ENCODE measurements around the gene NKX3-2. TPM values are rescaled to one million over a fixed set of nuclear protein-coding genes. Genes with fewer than 3 reads are reported as not detected.
A peak's percentile ranks its signal among the peaks of the same experiment; 100 is the strongest.
"Not testable (repeated sequence)": the region's sequence is repeated elsewhere in the genome, so short reads cannot be mapped to it uniquely, and the experiment has no call there.

Gene NKX3-2
- total RNA-seq, 1 donor from 2014 or later: 5.9 TPM

DNA sequence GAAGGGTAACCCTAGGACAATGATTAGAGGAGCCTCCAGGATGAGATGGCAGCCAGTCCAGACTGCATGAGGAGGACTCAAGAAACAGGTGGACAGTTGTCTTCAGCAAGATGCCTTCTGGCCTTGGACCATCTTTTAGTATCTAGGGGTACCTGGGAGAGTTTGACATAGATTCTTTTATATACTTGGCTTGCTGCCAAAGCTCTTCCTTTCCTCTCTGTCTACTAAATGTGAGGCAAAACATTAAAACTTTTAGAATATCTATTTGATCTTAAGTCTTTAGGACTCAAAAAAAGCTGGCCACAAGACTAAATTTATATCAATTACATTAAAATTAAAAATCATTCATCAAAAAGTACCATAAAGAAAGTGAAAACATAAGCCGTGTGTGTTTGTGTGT, 18.6 kb upstream of the NKX3-2 start:
- no peaks in the 10 kb centered on the region for H3K9me3 ChIP-seq (ENCODE audit: insufficient read depth, low read depth, low read length)
- H3K4me2 ChIP-seq (ENCODE audit: low read length): no peak overlapping the region
- no peaks in the 10 kb centered on the region for H4K20me1 ChIP-seq (ENCODE audit: insufficient read depth, low read length)
- H3K27ac ChIP-seq (ENCODE audit: low read depth, low read length): no peak overlapping the region
- H3K4me3 ChIP-seq (ENCODE audit: insufficient read depth, low read depth, low read length): no peak overlapping the region
- H3K4me1 ChIP-seq (ENCODE audit: insufficient read depth, low read length): peaks cover 12% of the 10 kb centered on the region
- peaks cover 2% of the 10 kb centered on the region for H3K36me3 Mint-ChIP-seq (ENCODE audit: low read depth, unreplicated experiment)
- no peaks in the 10 kb centered on the region for H3K36me3 ChIP-seq (ENCODE audit: insufficient read depth, low read length)
- H3K79me2 ChIP-seq (ENCODE audit: insufficient read depth, low read length): no peaks in the 10 kb centered on the region
- no peak overlapping the region for H3K9ac ChIP-seq (ENCODE audit: low read length)
- peaks cover 12% of the 10 kb centered on the region for H3K9me3 Mint-ChIP-seq (ENCODE audit: unreplicated experiment)
- no peak overlapping the region for H2AFZ ChIP-seq (ENCODE audit: low read depth, low read length)
- H3K4me1 Mint-ChIP-seq (ENCODE audit: low read depth, unreplicated experiment): peaks cover 25% of the 10 kb centered on the region
- no peak for TF ChIP-seq EZH2 (IDR thresholded peaks at IDR 0.05; ENCODE audit: insufficient read depth, low read length)
- TF ChIP-seq, protein P1, sequence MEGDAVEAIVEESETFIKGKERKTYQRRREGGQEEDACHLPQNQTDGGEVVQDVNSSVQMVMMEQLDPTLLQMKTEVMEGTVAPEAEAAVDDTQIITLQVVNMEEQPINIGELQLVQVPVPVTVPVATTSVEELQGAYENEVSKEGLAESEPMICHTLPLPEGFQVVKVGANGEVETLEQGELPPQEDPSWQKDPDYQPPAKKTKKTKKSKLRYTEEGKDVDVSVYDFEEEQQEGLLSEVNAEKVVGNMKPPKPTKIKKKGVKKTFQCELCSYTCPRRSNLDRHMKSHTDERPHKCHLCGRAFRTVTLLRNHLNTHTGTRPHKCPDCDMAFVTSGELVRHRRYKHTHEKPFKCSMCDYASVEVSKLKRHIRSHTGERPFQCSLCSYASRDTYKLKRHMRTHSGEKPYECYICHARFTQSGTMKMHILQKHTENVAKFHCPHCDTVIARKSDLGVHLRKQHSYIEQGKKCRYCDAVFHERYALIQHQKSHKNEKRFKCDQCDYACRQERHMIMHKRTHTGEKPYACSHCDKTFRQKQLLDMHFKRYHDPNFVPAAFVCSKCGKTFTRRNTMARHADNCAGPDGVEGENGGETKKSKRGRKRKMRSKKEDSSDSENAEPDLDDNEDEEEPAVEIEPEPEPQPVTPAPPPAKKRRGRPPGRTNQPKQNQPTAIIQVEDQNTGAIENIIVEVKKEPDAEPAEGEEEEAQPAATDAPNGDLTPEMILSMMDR (IDR thresholded peaks at IDR 0.05; ENCODE audit: insufficient read depth, low read depth, low read length): no peak
- no peaks in the 10 kb centered on the region for H3K27me3 ChIP-seq (ENCODE audit: insufficient read depth, low read length)
- H3K27me3 Mint-ChIP-seq (ENCODE audit: low read depth, unreplicated experiment): no peaks in the 10 kb centered on the region
- DNase-seq (ENCODE audit: low read depth) (no peak), FAIRE-seq (no peak)
- no peak overlapping the region for H3K27ac Mint-ChIP-seq (ENCODE audit: unreplicated experiment)
- H3K4me3 Mint-ChIP-seq (ENCODE audit: unreplicated experiment): no peak overlapping the region

DNA sequence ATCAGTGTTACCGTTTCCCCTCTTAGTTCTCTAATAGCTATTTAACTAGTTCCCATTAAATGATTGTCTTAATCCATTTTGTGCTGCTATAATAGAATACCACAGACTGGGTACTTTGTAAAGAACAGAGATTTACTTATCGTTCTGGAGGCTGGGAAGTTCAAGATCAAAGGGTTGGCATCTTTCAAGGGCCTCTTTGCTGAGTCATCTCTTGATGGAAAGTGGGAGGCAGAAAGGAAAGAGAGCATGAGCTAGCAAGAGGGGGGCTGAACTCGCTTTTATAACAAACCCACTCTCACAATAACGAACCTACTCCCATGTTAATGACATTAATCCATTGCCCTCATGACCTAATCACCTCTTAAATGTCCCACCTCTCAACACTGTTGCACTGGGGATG, 17.4 kb upstream of the NKX3-2 start:
- no peaks in the 10 kb centered on the region for H3K79me2 ChIP-seq (ENCODE audit: insufficient read depth, low read length)
- no peaks in the 10 kb centered on the region for H3K36me3 ChIP-seq (ENCODE audit: insufficient read depth, low read length)
- TF ChIP-seq, protein P1 (IDR thresholded peaks at IDR 0.05; ENCODE audit: insufficient read depth, low read depth, low read length): no peak
- no peak for TF ChIP-seq EZH2 (IDR thresholded peaks at IDR 0.05; ENCODE audit: insufficient read depth, low read length)
- H4K20me1 ChIP-seq (ENCODE audit: insufficient read depth, low read length): no peaks in the 10 kb centered on the region
- no peak for FAIRE-seq
- Mint-ChIP-seq H3K4me1 (ENCODE audit: low read depth, unreplicated experiment) (peaks cover 25% of the 10 kb centered on the region), H3K27me3 (ENCODE audit: low read depth, unreplicated experiment) (no peaks in the 10 kb centered on the region), H3K36me3 (ENCODE audit: low read depth, unreplicated experiment) (peaks cover 2% of the 10 kb centered on the region), H3K9me3 (ENCODE audit: unreplicated experiment) (peaks cover 13% of the 10 kb centered on the region), H3K4me3 (ENCODE audit: unreplicated experiment) (no peak overlapping the region), H3K27ac (ENCODE audit: unreplicated experiment) (no peak overlapping the region)
- no peak overlapping the region for H3K4me2 ChIP-seq (ENCODE audit: low read length)
- peaks cover 12% of the 10 kb centered on the region for H3K4me1 ChIP-seq (ENCODE audit: insufficient read depth, low read length)
- no peak overlapping the region for H2AFZ ChIP-seq (ENCODE audit: low read depth, low read length)
- DNase-seq (ENCODE audit: low read depth): no peak
- no peaks in the 10 kb centered on the region for H3K27me3 ChIP-seq (ENCODE audit: insufficient read depth, low read length)
- no peak overlapping the region for H3K27ac ChIP-seq (ENCODE audit: low read depth, low read length)
- H3K9ac ChIP-seq (ENCODE audit: low read length): no peak overlapping the region
- H3K9me3 ChIP-seq (ENCODE audit: insufficient read depth, low read depth, low read length): no peaks in the 10 kb centered on the region
- no peak overlapping the region for H3K4me3 ChIP-seq (ENCODE audit: insufficient read depth, low read depth, low read length)

DNA sequence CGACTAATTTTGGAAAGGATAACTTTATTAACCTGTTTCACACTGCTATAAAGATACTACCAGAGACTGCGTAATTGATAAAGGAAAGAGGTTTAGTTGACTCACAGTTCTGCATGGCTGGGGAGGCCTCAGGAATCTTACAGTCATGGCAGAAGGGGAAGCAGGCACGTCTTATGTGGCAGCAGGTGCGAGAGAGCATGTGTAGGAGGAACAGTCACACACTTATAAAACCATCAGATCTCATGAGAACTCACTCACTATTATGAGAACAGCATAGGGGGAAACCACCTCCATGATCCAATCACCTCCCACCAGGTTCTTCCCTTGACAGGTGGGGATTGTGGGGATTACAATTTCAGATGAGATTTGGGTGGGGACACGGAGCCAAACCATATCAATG, 15.8 kb upstream of the NKX3-2 start:
- peaks cover 12% of the 10 kb centered on the region for H3K4me1 ChIP-seq (ENCODE audit: insufficient read depth, low read length)
- peak overlapping the region; percentile 3 for H3K27ac Mint-ChIP-seq (ENCODE audit: unreplicated experiment)
- not testable (repeated sequence) for H3K4me3 ChIP-seq (ENCODE audit: insufficient read depth, low read depth, low read length); H3K27ac ChIP-seq (ENCODE audit: low read depth, low read length); H3K79me2 ChIP-seq (ENCODE audit: insufficient read depth, low read length); FAIRE-seq; H3K4me3 Mint-ChIP-seq (ENCODE audit: unreplicated experiment); DNase-seq (ENCODE audit: low read depth); H4K20me1 ChIP-seq (ENCODE audit: insufficient read depth, low read length); H3K36me3 Mint-ChIP-seq (ENCODE audit: low read depth, unreplicated experiment); H3K27me3 ChIP-seq (ENCODE audit: insufficient read depth, low read length); H2AFZ ChIP-seq (ENCODE audit: low read depth, low read length); H3K9ac ChIP-seq (ENCODE audit: low read length); H3K9me3 ChIP-seq (ENCODE audit: insufficient read depth, low read depth, low read length); H3K27me3 Mint-ChIP-seq (ENCODE audit: low read depth, unreplicated experiment); H3K36me3 ChIP-seq (ENCODE audit: insufficient read depth, low read length); H3K4me2 ChIP-seq (ENCODE audit: low read length)
- peaks cover 14% of the 10 kb centered on the region for H3K9me3 Mint-ChIP-seq (ENCODE audit: unreplicated experiment)
- peaks cover 25% of the 10 kb centered on the region for H3K4me1 Mint-ChIP-seq (ENCODE audit: low read depth, unreplicated experiment)
